ENCODE data around the gene SMIM45.
"Not testable (repeated sequence)": the region's sequence is repeated elsewhere in the genome, so short reads cannot be mapped to it uniquely, and the experiment has no call there.

The SMIM45 gene

GRCh38 chr22:41935015-41935351 lies 17.0 kb upstream of the SMIM45 start:
- DNase-seq (ENCODE audit: low spot score), result no peak

- no peak for DNase-seq (ENCODE audit: low spot score)
Measured at GRCh38 chr22:41935509-41935908, 16.4 kb upstream of the SMIM45 start.

GRCh38 chr22:41936894-41937169 lies 15.1 kb upstream of the SMIM45 start:
- no peak for DNase-seq (ENCODE audit: low spot score)

GRCh38 chr22:41939981-41940831 lies 11.7 kb upstream of the SMIM45 start:
- no peak for DNase-seq (ENCODE audit: low spot score)

GRCh38 chr22:41940832-41941765 lies 10.9 kb upstream of the SMIM45 start:
- peak; percentile 81 for DNase-seq (ENCODE audit: low spot score)

- no peak for DNase-seq (ENCODE audit: low spot score)
Measured at GRCh38 chr22:41943661-41944209, 8.2 kb upstream of the SMIM45 start.

GRCh38 chr22:41946629-41947423 lies 5.1 kb upstream of the SMIM45 start, which contains the start of gene CENPM:
Gene CENPM (minus strand): TSS chr22:41947152. CDS start chr22:41947076, 76 bp downstream.
- peak; percentile 82 for DNase-seq (ENCODE audit: low spot score)

GRCh38 chr22:41947424-41948080 lies 4.4 kb upstream of the SMIM45 start:
- DNase-seq (ENCODE audit: low spot score), result no peak

- no peak for DNase-seq (ENCODE audit: low spot score)
Measured at GRCh38 chr22:41948142-41948541, 3.8 kb upstream of the SMIM45 start.

GRCh38 chr22:41948928-41949296 lies 3.0 kb upstream of the SMIM45 start:
- not testable (repeated sequence) for DNase-seq (ENCODE audit: low spot score)

GRCh38 chr22:41949297-41949965 lies 2.5 kb upstream of the SMIM45 start:
- DNase-seq (ENCODE audit: low spot score), result no peak

- no peak for DNase-seq (ENCODE audit: low spot score)
Measured at GRCh38 chr22:41952713-41953112, 763 bp downstream of the SMIM45 start.

GRCh38 chr22:41957941-41958556 lies 6.1 kb downstream of the SMIM45 start:
- no peak for DNase-seq (ENCODE audit: low spot score)

- no peak for DNase-seq (ENCODE audit: low spot score)
Measured at GRCh38 chr22:41963453-41964111, 11.6 kb downstream of the SMIM45 start.

GRCh38 chr22:41964112-41964491 lies 12.2 kb downstream of the SMIM45 start:
- no peak for DNase-seq (ENCODE audit: low spot score)

GRCh38 chr22:41966225-41966606 lies 14.3 kb downstream of the SMIM45 start:
- no peak for DNase-seq (ENCODE audit: low spot score)

GRCh38 chr22:41966607-41967240 lies 14.8 kb downstream of the SMIM45 start:
- peak; percentile 73 for DNase-seq (ENCODE audit: low spot score)

GRCh38 chr22:41968601-41969000 lies 16.7 kb downstream of the SMIM45 start:
- peak; percentile 64 for DNase-seq (ENCODE audit: low spot score)

GRCh38 chr22:41969110-41969646 lies 17.2 kb downstream of the SMIM45 start, which contains the start of gene SEPTIN3:
Gene SEPTIN3 (plus strand): TSS chr22:41969443. CDS start chr22:41971493, 2,050 bp downstream.
- no peak for DNase-seq (ENCODE audit: low spot score)

Measured in hematopoietic multipotent progenitor cell treated with erythropoietin and hydrocortisone succinate and interleukin-3 and kit ligand, for 17 days (in vitro differentiated cells).